ENCODE measurements around the gene GPATCH2.

GPATCH2 gene

GRCh38 chr1:217617126-217617525 is 13.8 kb downstream of the GPATCH2 start:
- no peak overlapping the region for H3K27ac ChIP-seq
- TF ChIP-seq CTCF (conservative IDR thresholded peaks at IDR 0.05) (no peak), ZFX (IDR thresholded peaks at IDR 0.05) (no peak)

GRCh38 chr1:217614200-217614712 is 16.6 kb downstream of the GPATCH2 start:
- no peak overlapping the region for H3K27ac ChIP-seq
- TF ChIP-seq CTCF (conservative IDR thresholded peaks at IDR 0.05), result no peak
- TF ChIP-seq ZFX (IDR thresholded peaks at IDR 0.05), result no peak

- TF ChIP-seq CTCF (conservative IDR thresholded peaks at IDR 0.05) (no peak), ZFX (IDR thresholded peaks at IDR 0.05) (no peak)
Measured at GRCh38 chr1:217605390-217605789, 25.5 kb downstream of the GPATCH2 start.

GRCh38 chr1:217602380-217602779 is 28.5 kb downstream of the GPATCH2 start:
- H3K27ac ChIP-seq, result no peak overlapping the region
- no peak for TF ChIP-seq ZFX (IDR thresholded peaks at IDR 0.05)
- no peak for TF ChIP-seq CTCF (conservative IDR thresholded peaks at IDR 0.05)

More at GRCh38 chr1:217605390-217605789, 25.5 kb downstream of the GPATCH2 start:
- no peak overlapping the region for H3K27ac ChIP-seq

- TF ChIP-seq ZFX (IDR thresholded peaks at IDR 0.05) (no peak), CTCF (conservative IDR thresholded peaks at IDR 0.05) (no peak)
- H3K27ac ChIP-seq, result no peak overlapping the region
Measured at GRCh38 chr1:217599154-217599553, 31.7 kb downstream of the GPATCH2 start.

GRCh38 chr1:217590598-217590997 is 40.3 kb downstream of the GPATCH2 start:
- TF ChIP-seq CTCF (conservative IDR thresholded peaks at IDR 0.05) (peak; percentile 20; the same call in 1 of the 2 replicates), ZFX (IDR thresholded peaks at IDR 0.05) (no peak)
- no peak overlapping the region for H3K27ac ChIP-seq

- no peak overlapping the region for H3K27ac ChIP-seq
Measured at GRCh38 chr1:217586586-217586985, 44.3 kb downstream of the GPATCH2 start.

More at GRCh38 chr1:217586586-217586985, 44.3 kb downstream of the GPATCH2 start:
- TF ChIP-seq CTCF (conservative IDR thresholded peaks at IDR 0.05), result no peak
- TF ChIP-seq ZFX (IDR thresholded peaks at IDR 0.05), result no peak

Data from C4-2B (cell line).